BE2C (cell line): ENCODE measurements around the gene YWHAG.
"Not testable (repeated sequence)": the region's sequence is repeated elsewhere in the genome, so short reads cannot be mapped to it uniquely, and the experiment has no call there.

Experiments used
- DNase-seq: peaks from one replicate; pipeline ENCODE4 v3.0.0-alpha.2; 2020
- H3K27me3 ChIP-seq: fragments of 250-450 bp; sonication (Bioruptor Pico); 2 replicates; pipeline ENCODE4 v1.5.1; 2020; ENCODE audit warnings: mild to moderate bottlenecking
- H3K36me3 ChIP-seq: fragments of 250-450 bp; sonication (Bioruptor Pico); 2 replicates; pipeline ENCODE4 v1.5.1; 2020; ENCODE audit warnings: mild to moderate bottlenecking
- H3K4me1 ChIP-seq: fragments of 250-450 bp; sonication (Bioruptor Pico); 2 replicates; pipeline ENCODE4 v1.5.1; 2020
- H3K4me3 ChIP-seq: 2 replicates; pipeline ENCODE4 v1.5.1; 2011; ENCODE audit warnings: low read depth, low read length
- H3K9me3 ChIP-seq: fragments of 250-450 bp; sonication (Bioruptor Pico); 2 replicates; pipeline ENCODE4 v1.5.1; 2020
- CTCF ChIP-seq: IDR thresholded peaks from 2 replicates; pipeline ENCODE4 v1.5.1; 2012; ENCODE audit warnings: mild to moderate bottlenecking, low read depth, low read length

YWHAG gene

GRCh38 chr7:76337147-76337546 lies 21.6 kb downstream of the YWHAG start:
- peaks cover 70% of the 10 kb centered on the region for H3K36me3 ChIP-seq
- H3K4me1 ChIP-seq, result no peaks in the 10 kb centered on the region; the same call in none of the 2 replicates
- H3K4me3 ChIP-seq, result no peak overlapping the region
- TF ChIP-seq CTCF, result no peak
- DNase-seq, result no peak
- H3K9me3 ChIP-seq, result no peaks in the 10 kb centered on the region
- H3K27me3 ChIP-seq, result no peaks in the 10 kb centered on the region

GRCh38 chr7:76336094-76336493 lies 22.7 kb downstream of the YWHAG start:
- H3K4me1 ChIP-seq, result no peaks in the 10 kb centered on the region; the same call in none of the 2 replicates
- H3K36me3 ChIP-seq, result peaks cover 71% of the 10 kb centered on the region
- no peak for TF ChIP-seq CTCF

GRCh38 chr7:76335417-76335816 lies 23.4 kb downstream of the YWHAG start:
- H3K4me3 ChIP-seq, H3K9me3 ChIP-seq, H3K4me1 ChIP-seq, H3K27me3 ChIP-seq, DNase-seq: not testable (repeated sequence)
- peaks cover 69% of the 10 kb centered on the region for H3K36me3 ChIP-seq

More at GRCh38 chr7:76336094-76336493, 22.7 kb downstream of the YWHAG start:
- no peaks in the 10 kb centered on the region for H3K9me3 ChIP-seq
- no peaks in the 10 kb centered on the region for H3K27me3 ChIP-seq
- no peak for DNase-seq
- H3K4me3 ChIP-seq, result no peak overlapping the region

GRCh38 chr7:76334320-76334967 lies 24.3 kb downstream of the YWHAG start:
- Histone ChIP-seq H3K4me3 (no peak overlapping the region), H3K9me3 (no peaks in the 10 kb centered on the region), H3K27me3 (no peaks in the 10 kb centered on the region), H3K4me1 (no peaks in the 10 kb centered on the region; the same call in none of the 2 replicates), H3K36me3 (peaks cover 69% of the 10 kb centered on the region)
- no peak for DNase-seq
- no peak for TF ChIP-seq CTCF

- no peak for DNase-seq
Observed at GRCh38 chr7:76333511-76334101, 25.2 kb downstream of the YWHAG start.

GRCh38 chr7:76332078-76332477 lies 26.7 kb downstream of the YWHAG start:
- no peak for TF ChIP-seq CTCF
- Histone ChIP-seq H3K4me3 (no peak overlapping the region), H3K4me1 (no peaks in the 10 kb centered on the region; the same call in 1 of the 2 replicates), H3K9me3 (no peaks in the 10 kb centered on the region), H3K27me3 (no peaks in the 10 kb centered on the region), H3K36me3 (peaks cover 68% of the 10 kb centered on the region)
- DNase-seq, result no peak

More at GRCh38 chr7:76333511-76334101, 25.2 kb downstream of the YWHAG start:
- Histone ChIP-seq H3K9me3 (no peaks in the 10 kb centered on the region), H3K4me1 (no peaks in the 10 kb centered on the region; the same call in none of the 2 replicates), H3K36me3 (peaks cover 68% of the 10 kb centered on the region), H3K4me3 (no peak overlapping the region), H3K27me3 (no peaks in the 10 kb centered on the region)
- no peak for TF ChIP-seq CTCF
